CMK (cell line): ENCODE results near the gene GORASP1.

Experiments
- DNase-seq: peaks from one replicate; pipeline ENCODE4 v3.0.0-alpha.2; 2010; ENCODE audit warnings: low read depth

The GORASP1 gene

GRCh38 chr3:39125841-39126500 is 18.5 kb upstream of the GORASP1 start:
- DNase-seq: no peak

GRCh38 chr3:39124876-39125840 is 17.7 kb upstream of the GORASP1 start:
- DNase-seq: no peak

DNA sequence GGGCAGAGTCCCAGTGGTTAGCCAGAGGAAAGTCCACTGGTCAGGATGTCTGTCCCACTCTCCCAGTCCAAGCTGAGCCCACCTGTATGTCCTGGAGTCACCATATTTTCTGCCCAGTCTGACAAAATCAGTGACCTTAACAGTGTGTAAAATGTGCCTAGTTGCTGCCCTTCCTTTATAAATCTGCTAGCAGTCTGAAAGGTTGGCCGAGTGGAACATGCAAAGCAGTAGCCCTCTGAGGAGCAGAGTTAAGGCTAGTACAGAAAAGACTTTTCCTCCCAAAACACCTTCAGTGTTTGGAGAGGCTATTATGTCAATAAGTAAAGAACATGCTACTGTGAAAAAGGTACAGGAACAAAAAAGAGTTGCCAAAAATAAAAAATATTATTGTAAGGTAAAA is 15.4 kb upstream of the GORASP1 start:
- no peak for DNase-seq

DNA sequence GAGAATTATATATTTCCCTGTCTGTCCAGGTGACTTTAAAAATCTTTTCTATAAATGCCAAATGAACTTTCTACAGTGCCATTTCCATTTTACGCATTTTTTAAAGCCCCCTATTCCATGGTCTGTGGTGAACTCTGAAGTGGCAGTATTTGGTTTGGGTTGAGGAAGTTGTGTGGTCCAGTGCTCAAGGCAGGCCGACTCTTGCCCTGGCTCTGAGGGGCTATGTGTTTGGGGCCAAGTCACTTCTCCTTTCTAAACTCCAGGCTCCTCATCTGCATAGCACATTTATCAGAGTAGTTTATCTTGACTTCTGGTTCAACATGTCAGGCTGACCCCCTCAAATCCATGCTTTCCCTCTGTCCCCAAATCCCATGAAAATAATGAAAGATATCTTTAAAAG is 14.2 kb upstream of the GORASP1 start:
- no peak for DNase-seq

DNA sequence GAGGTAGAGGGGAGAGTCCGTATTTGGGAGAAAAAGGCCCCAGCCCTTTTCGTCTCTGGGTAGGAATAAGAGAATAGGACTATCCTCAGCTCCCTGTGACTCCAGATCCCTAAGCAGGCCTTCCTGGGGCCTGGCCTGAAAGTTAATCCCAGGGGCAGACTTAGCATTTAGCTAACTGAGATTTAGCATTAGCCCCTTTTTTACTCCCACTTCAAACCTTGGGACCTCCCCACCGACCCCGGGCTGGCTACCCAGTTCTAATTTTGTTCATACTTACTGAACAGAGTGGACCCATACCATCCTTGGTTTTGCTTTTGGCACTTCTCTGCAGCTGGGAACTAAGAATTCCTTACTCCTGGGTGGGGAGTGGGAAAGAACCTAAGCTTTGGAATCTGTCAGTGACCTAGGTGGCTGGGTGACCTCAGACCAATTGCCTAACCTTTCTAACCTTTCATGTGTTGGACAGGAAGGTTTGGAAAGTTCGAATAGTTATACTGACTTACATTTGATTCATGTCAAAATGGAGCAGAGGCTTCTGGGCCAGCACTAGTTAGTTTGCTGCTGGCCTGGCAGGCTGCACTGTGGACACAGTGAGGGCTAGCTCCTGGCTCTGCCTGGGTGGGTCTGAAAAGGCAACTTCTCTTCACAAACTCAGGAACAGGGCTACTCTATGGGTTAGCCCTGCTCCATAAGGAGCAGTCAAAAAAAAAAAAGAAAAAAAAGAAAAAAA is 11.7 kb upstream of the GORASP1 start:
- no peak for DNase-seq

GRCh38 chr3:39118079-39118478 is 10.7 kb upstream of the GORASP1 start:
- DNase-seq: no peak

- DNase-seq: no peak
Observed at GRCh38 chr3:39115870-39116269, 8.4 kb upstream of the GORASP1 start.

DNA sequence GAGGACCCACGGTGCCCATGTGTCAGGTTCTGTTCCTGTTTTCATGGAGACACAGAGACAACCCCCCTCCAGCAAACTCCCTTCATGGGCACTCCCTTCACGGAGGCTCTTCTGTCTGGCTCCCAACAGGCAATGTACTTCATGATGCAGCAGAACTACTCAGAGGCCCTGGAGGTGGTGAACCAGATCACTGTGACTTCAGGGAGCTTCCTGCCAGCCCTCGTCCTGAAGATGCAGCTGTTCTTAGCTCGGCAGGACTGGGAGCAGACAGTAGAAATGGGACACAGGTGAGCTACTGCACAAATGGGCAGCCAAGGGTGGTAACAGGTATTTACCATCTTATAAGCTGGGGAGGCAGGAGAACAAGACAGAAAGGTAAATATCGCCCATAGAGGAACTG is 7.0 kb upstream of the GORASP1 start:
- DNase-seq: no peak

- no peak for DNase-seq
Observed at GRCh38 chr3:39113291-39113690, 5.9 kb upstream of the GORASP1 start.

GRCh38 chr3:39112535-39112934 is 5.1 kb upstream of the GORASP1 start:
- no peak for DNase-seq

GRCh38 chr3:39112113-39112512 is 4.7 kb upstream of the GORASP1 start:
- DNase-seq: no peak

GRCh38 chr3:39110041-39110639 is 2.7 kb upstream of the GORASP1 start:
- no peak for DNase-seq

GRCh38 chr3:39109086-39109485 is 1.7 kb upstream of the GORASP1 start:
- DNase-seq: no peak

- DNase-seq: no peak
Observed at GRCh38 chr3:39108200-39108710, 828 bp upstream of the GORASP1 start.

DNA sequence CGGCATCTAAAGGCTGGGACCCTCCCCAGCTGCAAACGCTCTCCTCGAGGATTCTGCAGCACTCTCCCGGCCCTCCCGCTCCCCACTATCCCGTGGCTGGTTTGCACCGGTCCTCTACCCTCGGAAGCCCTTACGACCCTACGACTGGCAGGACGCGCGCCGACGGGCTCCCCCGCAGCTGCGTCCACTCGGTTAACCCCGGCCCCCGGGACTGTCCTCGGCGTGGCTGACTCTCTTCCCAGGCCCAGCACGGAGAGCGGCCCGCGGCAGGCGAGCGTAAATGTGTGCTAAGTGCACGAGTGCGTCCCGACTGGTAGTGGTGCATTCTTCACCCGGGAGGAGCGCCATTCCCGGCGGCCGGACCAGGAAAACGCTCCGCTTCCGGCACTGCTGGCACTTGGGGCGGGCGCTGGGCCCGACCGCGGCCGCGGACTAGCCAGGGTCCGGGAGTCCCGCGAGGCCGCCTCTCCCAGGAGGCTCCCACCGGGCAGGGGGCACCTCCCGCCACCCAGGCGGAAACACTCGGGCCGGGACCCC is 508 bp downstream of the GORASP1 start:
- peak; percentile 20 for DNase-seq

- DNase-seq: no peak
Observed at GRCh38 chr3:39106281-39106811, 1.1 kb downstream of the GORASP1 start.

DNA sequence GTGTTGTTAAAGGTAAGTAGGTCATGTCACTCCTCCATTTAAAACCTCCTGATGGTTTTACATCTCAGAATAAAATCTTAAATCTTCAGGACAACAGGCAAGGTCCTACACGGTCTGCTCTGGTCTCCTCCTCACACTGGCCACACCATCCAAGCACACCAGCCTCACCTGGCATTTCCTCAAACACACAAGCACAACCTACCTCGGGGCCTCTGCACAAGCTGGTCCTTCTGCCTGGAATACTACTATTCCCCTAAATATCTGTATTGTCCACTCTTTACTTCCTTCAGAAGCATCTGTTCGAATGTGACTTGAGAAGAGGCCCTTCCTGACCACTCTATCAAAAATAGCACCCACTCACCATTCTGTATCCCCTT is 1.8 kb downstream of the GORASP1 start:
- DNase-seq: no peak

DNA sequence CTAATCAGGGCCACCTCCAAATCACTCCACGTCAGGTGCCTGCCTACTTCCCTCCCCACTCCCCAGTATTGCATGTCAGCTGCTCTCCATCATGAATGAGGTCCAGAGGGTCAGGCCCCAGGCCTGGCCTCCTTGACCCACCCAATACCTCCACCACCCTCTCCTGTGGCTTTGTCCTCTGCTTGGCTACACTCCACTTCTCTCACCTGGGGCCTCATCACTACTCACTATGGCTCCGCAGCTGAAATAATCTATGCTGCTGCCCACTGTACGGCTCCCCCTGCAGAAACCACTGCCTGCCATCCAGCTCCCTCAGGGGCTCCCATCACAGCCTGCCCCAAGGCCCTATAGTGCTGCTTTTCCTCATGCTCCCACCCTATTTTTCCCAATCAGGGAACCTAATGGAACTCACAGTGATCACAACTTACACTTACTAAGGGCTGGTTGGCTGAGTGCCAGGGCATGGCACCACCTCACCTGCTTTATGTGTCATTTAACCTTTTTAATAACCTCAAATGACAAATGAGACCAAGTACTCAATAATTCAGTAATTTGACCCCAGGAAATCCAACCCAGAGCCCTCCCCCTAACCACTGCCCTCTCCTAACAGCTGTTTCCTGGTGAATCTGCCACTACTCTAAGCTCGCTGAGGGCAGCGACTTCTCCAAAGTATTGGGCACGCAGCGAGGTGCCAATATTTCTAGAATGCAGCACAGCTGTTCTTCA is 2.3 kb downstream of the GORASP1 start:
- no peak for DNase-seq

- DNase-seq: no peak
Observed at GRCh38 chr3:39103791-39104552, 3.5 kb downstream of the GORASP1 start.

GRCh38 chr3:39103324-39103693 is 4.1 kb downstream of the GORASP1 start:
- no peak for DNase-seq
